GM10266 (cell line): Measurements from ENCODE around the gene BAHCC1.

Experiments used
- DNase-seq: peaks from one replicate; pipeline ENCODE4 v3.0.0; 2012; ENCODE audit errors: extremely low spot score
- CTCF ChIP-seq: IDR thresholded peaks from 2 replicates; pipeline ENCODE4 v1.5.1; 2012; ENCODE audit warnings: mild to moderate bottlenecking, low read depth; ENCODE audit not compliant: control insufficient read depth, insufficient read depth; ENCODE audit errors: missing control alignments

Gene BAHCC1

GRCh38 chr17:81493198-81494038 is 98.2 kb downstream of the BAHCC1 start:
- TF ChIP-seq CTCF = no peak
- no peak for DNase-seq

- no peak for DNase-seq
- TF ChIP-seq CTCF = no peak
These were observed 99.5 kb downstream of the BAHCC1 start for GRCh38 chr17:81494626-81495377.

- DNase-seq = no peak
- TF ChIP-seq CTCF = no peak
These were observed 103.8 kb downstream of the BAHCC1 start for GRCh38 chr17:81498953-81499600.

DNA sequence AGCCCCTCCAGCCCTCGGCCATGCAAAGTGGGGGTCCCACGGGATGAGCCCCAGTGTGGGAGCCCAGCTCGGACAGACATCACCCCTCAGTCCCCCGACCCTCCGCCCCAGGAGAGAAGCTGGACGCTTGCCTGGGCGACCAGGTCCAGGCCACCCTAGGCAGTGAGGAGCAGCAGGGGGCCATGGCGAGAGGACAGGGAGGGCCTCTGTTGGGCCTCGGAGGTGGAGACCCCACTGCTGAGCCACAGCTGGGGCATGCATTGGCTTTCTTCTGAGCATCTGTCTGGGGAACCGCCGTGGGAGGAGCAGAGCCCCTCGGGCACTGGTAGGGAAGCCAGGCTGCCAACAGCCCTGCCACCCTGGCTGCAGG is 104.3 kb downstream of the BAHCC1 start:
- TF ChIP-seq CTCF = no peak
- DNase-seq = no peak

GRCh38 chr17:81500047-81500446 is 104.8 kb downstream of the BAHCC1 start:
- DNase-seq = no peak

DNA sequence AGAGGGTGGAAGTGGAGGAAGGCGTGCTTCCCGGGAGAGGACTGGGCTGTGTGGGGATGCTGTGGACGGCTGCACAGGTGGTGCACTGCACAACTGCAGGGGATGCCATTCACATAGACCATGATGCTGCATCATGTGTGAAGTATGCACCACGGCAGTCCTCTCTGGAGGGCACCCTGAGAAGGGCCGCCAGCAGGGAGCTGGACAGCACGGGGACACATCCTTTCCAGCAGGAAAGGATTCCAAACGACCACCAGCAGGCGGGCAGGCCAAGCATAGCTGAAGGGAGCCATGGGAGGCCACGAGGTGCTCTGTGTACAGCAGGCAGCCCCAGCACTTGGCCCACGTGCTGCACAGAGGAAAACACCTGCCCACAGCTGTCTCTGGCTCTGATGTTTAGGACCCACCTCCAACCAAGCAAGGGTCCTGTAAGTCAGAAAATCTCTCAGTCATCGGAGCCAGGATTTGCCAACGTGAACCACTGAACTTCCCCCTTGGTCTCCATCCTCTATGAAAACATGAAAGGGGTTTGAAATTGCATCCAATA is 107.3 kb downstream of the BAHCC1 start:
- DNase-seq = no peak
- TF ChIP-seq CTCF = no peak

More at GRCh38 chr17:81500047-81500446, 104.8 kb downstream of the BAHCC1 start:
- no peak for TF ChIP-seq CTCF
